HG02870 (cell line): Measurements from ENCODE around the gene NEK11.
A peak's percentile ranks its signal among the peaks of the same experiment; 100 is the strongest.
"Not testable (repeated sequence)": the region's sequence is repeated elsewhere in the genome, so short reads cannot be mapped to it uniquely, and the experiment has no call there.

Experiments
- ATAC-seq: cut with Tn5 transposase; IDR thresholded peaks from one replicate; pipeline ENCODE4 v1.9.1; 2021; ENCODE audit warnings: mild to moderate bottlenecking, moderate library complexity; ENCODE audit not compliant: unreplicated experiment

The NEK11 gene

DNA sequence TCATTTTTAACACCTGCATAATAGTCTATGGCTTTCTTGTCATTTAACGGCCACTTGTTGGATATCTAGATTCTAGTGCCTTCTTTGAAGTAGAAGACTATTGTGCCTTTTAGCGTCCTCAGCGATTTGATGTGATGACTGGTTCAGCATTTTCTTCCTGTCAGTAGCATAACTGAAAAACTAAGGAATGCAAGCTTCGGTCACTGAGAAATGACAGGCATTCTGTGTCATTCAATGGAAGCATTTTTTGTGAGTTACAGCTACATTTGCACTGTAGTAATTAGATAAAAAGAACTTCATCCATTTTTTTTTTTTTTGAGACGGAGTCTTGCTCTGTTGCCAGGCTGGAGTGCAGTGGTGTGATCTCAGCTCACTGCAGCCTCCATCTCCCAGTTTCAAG lies 10.3 kb downstream of the NEK11 start:
- ATAC-seq: no peak

DNA sequence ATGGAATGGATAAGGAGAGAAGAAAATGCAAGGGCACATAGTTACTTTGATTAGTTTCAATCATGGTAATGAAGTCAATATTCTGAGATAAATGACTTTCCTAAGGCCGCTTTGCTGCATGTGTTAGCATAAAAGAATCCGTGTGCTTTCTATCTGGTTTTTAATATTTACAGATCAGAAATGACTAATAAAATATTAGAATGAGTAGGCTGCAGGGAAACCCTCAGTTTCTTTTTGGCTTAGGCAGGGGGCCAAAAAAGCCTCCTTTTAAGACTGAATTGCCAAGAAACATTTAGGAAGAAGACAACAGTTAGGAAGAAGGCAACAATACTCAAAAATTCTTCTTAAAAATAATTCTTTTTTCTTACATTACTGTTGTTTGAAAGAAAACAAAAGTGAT lies 11.6 kb downstream of the NEK11 start:
- no peak for ATAC-seq

DNA sequence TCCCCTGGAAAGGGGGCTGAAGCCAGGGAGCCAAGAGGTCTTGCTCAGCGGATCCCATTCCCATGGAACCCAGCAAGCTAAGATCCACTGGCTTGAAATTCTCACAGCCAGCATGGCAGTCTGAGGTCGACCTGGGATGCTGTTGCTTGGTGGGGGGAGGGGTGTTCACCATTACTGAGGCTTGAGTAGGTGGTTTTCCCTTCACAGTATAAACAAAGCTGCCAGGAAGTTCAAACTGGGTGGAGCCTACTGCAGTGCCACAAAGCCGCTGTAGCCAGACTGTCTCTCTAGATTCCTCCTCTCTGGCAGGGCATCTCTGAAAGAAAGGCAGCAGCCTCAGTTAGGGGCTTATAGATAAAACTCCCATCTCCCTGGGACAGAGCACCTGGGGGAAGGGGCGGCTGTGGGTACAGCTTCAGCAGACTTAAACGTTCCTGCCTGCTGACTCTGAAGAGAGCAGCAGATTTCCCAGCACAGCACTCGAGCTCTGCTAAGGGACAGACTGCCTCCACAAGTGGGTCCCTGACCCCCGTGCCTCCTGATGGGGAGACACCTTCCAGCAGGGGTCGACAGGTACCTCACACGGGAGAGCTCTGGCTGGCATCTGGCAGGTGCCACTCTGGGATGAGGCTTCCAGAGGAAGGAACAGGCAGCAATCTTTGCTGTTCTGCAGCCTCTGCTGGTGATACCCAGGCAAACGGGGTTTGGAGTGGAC lies 15.8 kb downstream of the NEK11 start:
- not testable (repeated sequence) for ATAC-seq

DNA sequence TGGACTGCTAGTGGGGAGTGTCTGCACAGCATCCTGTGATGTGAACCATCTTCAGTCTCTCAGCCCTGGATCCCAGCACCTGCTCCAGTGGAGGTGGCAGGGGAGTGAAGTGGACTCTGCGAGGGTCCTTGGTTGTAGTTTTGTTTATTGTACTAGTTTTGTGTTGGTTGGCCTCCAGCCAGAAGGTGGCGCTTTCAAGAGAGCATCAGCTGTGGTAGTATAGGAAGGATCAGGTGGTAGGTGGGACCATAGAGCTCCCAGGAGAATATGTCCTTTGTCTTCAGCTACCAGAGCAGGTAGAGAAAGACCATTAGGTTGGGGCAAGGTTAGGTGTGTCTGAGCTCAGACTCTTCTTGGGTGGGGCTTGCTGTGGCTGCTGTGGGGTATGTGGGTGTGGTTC lies 20.9 kb downstream of the NEK11 start:
- ATAC-seq: no peak

DNA sequence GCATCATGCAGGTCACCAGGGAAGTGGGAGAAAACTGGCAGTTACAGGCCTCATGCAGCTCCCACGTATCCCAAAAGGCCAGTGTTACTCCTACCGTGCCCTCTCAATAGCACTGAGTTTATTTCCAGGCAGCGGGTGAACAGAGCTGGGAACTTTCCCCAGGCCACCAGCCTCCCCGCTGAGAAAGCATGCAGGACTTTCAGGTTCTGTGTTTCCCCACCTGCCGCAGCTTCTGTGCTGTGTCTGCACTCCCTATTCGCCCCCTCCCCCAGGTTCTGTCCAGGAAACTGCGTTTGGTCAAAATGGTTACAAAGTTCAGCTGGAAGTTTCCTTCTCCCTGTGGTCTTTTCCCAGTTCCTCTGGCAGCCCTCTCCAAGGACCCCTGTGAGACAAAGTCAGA lies 21.4 kb downstream of the NEK11 start:
- no peak for ATAC-seq

DNA sequence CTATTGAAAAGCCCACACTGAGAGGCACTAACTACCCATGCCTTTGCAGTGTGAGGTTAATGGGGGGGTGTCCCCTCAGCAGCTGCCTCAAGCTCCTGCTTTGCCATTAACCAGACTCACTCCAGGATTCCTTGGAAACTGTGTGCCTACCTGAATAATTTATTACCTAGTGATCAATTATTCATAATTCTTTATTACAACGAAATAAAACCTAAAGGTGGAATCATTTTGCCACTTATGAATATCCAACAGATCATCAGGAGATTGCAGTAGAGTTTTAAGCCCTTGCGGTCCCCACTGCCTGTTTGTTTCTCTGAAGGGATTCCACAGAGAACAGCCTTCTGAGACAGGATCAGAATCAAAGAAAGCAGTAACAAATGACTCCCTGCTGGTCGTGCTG lies 23.3 kb downstream of the NEK11 start:
- no peak for ATAC-seq

DNA sequence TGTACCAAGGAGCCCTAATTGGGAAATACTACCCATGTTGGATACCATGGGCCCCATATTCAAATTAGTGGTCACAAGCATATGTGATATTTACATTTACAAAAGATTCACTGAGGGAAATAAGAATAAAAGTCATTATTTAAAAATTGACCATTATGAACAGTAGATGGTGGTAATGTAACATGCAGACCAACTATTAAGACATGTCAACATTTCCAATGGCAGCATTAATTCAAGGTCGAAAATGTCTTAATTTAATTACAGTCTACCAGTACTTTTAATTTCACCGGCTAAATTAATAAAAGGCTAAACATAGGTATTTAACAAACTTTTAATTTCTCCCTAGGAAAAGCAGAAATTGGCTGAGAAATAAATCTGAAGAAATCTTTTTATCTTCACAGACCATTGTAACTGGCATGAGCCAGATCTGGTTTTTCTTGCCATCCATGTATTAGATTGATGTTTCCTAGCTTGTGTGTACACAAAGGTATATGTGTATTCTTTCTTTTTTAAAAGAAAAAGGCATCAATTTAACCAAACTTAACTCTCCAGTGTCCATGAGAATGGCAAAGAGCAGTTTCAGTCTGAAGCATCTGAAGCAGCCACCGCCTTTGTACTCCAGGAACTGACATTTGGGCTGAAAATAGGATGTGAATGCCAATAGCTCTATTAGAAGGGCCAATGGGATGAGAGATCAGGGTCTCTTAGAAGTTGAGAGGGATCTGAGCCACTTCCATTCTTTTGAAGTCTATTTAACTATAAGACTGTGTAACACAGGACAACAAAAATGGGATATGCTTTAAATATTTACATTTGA lies 26.6 kb downstream of the NEK11 start:
- no peak for ATAC-seq

DNA sequence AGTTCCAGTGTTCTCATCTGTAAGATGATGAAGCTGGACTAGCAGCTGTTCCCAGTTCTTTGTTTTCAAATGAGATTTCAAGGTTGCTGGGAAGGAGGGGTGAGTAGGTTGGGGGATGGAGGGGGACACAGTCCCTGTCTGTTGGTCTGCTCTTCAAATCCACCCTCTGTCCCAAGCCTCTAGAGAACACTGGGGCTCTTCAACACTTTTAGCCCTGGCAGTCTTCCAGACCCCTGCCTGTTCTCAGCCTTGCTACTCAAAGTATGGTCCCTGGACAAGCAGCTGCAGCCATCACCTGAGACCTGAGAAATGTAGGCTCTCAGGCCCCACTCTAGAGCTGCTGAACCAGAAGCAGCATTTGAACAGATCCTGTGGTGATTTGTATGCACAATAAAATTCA lies 41.3 kb downstream of the NEK11 start:
- no peak for ATAC-seq

DNA sequence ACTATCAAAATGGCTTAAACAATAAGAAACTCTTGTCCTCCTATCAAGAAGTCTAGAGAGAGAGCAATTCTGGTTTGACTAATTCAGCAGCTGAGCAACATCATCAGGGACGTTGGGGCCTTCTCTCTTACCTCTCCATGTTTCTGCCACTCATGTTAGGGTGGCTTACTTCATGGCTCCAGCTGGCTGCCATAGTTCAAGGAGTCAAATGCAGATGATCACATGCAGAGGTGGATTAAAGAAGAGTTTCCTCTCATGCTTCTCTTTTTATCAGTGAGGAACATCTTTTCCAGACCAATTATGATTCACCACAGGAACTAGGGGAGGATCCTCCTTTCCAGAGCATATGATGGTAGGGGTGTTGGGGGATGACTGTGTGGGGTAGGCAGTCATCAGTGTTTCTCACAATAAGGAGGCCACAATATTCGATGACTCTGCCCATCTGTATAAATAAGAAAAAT lies 45.5 kb downstream of the NEK11 start:
- no peak for ATAC-seq

DNA sequence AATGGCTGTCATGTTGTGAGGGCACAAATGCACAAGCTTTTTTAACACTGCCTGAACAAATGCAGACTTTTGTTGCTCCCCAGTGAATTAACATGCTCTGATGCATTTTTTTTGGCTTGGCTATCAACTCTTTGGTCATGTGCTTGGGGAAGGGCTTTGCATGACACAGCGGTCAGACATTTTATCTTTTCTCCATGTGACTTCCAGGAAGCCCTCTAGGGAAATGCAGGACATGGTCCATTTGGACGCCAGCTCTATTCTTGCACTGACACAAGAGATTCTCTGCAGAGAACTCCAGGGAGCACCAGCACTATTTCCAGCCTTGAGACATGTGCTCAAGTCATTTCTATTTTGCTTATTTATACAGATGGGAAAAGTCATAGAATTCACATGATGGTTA lies 46.2 kb downstream of the NEK11 start:
- ATAC-seq: no peak

DNA sequence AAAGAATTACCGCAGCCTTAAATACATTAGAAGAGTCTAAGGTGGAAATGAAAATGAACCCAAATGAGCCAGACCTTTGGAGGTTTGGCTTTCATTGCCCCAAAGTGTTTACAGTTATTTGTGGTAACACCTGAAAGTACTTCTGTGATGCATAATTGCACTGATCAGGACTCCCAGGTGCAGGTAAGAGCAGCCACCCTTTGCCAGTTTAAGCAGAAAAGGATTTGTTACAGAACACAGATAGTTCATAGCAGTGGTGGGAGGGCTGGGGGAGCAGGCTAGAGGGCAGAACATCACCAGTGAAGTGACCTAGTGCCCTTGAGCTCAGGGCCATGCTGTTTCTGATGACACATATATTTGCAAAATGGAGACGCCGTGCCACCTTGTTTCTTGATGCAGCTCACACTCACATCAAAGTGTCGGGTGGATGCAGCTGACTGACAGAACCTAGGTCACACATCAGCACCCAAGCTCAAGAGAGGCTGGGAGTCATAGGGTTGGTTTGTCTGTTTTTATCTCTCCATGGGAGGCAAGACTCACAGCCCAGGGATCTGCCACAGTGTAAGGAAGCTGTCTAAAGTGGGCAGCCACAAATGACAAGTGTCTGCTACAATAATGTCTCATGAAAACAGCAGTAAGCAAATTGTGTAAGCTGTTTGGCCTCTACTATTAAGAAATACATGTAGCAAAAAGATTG lies 49.1 kb downstream of the NEK11 start:
- ATAC-seq: peak; percentile 48

DNA sequence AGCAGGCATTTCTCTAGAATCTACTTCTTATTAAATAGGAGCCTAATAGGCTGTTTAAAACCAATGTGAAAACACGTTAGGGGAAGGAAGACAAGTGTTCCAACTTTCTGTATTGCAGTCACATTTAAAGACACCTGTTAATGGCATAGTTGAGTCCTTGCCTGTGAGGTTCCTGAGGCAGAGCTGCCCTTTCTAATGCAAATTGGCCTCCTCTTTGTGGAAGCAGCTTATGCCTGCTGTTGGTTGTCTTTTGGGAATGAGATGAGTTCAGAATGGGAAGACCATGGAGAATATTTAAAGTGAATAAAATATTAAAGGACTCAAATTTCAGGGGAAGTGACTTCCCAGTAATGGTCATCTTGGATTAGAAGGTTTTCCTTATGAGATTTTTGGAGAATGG lies 51.2 kb downstream of the NEK11 start:
- no peak for ATAC-seq

DNA sequence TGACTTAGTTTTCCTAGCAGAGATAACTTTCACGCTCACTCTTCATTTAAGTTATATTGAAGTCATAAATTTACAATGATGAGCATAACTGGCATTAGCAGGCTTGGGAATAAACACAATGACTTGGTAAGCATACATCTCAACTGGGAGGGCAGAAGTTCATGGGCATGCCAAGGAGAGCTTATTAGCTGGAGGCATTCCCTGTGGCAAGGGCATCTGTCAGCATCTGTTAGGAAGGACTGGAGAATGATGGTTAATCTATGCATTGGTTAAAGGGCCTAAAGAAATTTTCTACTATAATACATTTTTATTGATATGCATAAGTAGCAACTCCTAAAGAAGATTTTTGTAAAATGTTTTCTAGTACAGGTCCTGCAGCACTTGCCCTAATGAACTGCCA lies 52.4 kb downstream of the NEK11 start:
- ATAC-seq: no peak

DNA sequence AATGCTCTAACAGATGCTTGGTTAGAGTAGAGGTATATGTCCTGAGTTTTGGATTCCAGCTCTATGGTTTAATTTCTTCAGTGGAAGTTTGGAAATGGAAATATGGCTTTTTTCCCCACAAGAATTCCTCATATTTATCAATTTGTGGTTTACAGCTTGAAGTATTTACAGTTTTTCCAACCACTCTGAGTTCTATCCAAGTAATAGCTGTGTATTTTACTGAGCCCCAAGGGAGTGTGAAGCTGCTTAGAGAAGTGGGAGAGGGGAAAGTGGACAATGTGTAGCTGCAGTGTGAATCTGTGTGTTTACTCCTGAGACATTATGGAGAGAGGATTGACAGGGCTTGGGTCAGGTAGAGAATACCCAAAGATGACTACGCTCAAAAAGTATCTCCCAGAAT lies 54.5 kb downstream of the NEK11 start:
- ATAC-seq: no peak

DNA sequence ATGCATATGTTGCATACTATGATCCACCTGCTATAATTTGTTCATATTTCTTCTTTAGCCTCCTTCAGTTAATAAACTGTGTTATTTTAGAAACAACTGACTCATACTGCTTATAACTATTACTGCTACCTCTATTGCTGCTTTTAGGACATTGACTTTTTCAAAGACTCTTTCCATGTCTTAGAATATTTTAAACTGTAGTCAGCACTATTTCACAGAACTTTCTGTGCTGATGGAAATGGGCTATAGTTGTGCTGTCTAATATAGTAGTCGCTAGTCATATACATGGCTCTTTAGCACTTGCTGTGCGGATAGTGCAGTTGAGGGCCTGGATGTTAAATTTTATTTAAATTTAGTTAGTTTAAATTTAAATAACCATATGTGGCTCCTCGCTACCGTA lies 55.6 kb downstream of the NEK11 start:
- no peak for ATAC-seq

DNA sequence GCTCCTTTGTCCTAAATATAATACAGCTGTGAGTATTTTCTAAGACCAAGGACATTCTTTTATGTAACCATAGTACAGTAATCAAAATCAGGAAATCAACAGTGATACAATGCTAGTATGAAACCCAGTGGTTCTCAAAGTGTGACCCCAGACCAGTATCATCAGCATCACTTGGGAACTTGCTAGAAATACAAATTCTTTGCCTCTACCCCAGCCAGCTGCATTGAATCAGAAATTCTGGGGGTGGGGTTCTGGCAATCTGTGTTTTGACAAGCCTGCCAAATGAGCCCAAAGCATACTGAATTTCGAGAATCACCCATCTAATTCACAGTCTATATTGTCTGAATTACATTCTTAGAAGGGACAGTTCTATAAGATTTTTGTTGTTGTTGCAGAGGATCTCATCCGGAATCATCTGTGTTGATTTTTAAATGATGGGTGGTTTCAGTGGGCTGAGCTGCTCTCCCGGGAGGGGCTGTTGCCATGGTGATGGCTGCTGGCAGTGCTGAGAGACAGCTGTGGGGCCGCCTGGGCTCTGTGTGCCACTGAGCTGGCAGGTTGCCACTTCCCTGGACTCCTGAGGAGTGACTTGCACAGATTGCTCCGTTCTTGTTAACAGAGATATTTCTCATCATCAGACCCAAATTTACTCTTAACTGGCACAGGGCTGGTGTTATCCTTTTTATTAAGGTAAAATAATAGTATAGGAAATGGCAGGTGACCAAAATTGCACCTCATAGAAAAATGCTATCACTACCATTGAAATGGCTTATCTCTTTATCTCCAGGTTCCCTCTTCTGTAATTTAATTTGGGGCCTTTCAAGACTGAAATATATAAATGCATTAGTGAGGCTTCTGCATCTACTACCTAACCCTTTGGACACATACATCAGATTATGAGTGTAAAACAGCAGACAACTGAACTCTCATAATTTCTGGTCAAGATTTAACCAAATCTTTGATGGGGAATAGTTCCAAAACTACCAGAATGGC lies 56.5 kb downstream of the NEK11 start:
- no peak for ATAC-seq

DNA sequence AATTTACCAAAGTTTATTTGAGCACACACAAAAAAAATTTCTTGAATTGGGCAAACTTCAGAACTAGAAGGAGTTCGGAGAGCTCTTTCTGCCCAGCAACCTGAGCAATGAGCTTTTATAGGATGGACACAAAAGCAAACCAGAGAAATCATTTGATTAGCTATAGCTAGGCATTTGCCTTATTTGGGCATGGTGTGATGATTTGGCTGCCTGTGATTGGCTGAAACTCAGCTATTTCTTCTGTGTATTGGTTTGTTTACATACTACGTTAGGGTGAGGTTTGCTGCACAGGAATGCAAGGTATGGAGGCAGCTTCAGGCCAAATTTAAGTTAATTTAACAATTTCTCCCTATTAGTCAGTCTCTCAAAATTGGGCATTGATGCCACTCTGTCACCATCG lies 65.1 kb downstream of the NEK11 start:
- ATAC-seq: no peak

DNA sequence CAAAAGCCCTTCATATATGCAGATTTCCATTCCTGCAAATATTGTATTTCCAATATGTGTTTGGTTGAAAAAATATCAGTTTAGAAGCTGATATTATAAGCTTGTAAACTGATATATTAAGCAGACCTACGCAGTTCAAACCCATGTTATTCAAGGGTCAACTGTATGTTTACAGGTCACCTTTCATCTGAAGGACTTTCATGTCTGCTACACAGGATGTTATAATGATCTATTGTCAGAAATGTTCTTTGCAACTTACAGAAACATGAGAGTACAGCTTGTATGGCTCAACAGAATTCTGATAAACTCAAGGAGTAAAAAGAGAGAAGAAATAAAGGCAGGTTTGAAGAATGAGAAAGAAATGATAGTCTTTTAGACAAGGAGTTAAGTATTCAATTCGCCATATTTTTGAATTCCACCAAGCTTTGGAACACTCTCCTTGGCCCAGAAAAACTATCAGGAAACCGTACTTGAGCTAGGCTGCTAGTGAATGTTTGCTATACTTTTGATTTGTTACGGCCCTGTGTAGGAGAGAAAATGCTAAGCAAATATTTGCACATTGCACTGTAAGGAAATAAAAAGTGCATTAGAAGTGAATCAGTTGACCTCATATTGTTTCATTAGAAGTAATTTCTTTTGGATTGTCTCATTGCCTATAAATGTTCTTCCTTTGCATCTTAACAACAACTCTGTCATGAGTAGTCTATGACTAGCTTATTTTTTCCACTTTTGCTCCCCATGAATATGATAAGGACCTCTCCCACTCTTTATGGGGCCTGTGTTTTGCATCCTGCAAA lies 81.2 kb downstream of the NEK11 start:
- no peak for ATAC-seq

DNA sequence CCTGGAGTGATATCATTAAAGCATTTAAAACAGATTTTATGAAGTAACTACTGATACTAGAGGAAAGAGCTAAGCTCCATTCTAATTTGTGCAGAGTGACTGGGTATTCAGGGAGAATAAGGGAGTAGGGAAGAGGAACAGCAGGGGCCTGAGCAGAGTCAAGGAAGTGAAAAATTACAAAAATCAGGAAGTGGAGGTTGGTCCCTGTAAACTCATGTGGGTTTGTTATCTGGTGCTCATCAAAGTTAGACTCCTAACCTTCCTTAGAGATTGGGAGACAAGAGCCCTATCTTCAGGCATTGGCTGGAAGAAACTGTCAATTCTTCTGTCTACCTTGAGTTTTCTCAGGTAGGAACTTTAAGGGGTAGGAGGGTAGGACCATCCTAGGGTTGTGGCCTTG lies 82.5 kb downstream of the NEK11 start:
- no peak for ATAC-seq

DNA sequence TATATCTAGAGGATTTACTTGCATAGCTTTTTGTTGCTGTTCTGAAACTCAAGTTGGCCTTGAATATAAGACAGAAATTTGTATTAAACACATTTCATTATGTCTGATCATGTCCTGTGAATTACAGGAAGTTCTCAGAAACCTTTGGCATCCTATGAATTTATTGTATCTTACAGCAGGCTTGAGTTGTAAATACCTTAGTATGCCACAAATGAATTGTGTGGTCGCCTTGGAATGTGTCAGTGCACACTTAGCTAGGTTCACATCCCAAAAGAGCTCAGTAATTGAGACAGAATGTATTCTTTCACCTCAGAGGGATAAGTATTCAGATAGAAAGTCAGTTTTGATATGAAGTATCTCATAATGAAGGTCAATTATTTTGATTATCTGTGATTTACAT lies 83.4 kb downstream of the NEK11 start:
- no peak for ATAC-seq
